GM21360 (cell line): Measurements from ENCODE around the gene PARP6.

Source experiments
- ATAC-seq: cut with Tn5 transposase; IDR thresholded peaks from one replicate; pipeline ENCODE4 v1.9.1; 2021; ENCODE audit warnings: mild to moderate bottlenecking, moderate library complexity; ENCODE audit not compliant: unreplicated experiment

Gene PARP6, protein sequence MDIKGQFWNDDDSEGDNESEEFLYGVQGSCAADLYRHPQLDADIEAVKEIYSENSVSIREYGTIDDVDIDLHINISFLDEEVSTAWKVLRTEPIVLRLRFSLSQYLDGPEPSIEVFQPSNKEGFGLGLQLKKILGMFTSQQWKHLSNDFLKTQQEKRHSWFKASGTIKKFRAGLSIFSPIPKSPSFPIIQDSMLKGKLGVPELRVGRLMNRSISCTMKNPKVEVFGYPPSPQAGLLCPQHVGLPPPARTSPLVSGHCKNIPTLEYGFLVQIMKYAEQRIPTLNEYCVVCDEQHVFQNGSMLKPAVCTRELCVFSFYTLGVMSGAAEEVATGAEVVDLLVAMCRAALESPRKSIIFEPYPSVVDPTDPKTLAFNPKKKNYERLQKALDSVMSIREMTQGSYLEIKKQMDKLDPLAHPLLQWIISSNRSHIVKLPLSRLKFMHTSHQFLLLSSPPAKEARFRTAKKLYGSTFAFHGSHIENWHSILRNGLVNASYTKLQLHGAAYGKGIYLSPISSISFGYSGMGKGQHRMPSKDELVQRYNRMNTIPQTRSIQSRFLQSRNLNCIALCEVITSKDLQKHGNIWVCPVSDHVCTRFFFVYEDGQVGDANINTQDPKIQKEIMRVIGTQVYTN

GRCh38 chr15:72272213-72272996, at the start of gene PARP6:
PARP6 (minus strand) TSS chr15:72272554; CDS start chr15:72267477, 5,077 bp downstream.
- peak; percentile 96 for ATAC-seq

DNA sequence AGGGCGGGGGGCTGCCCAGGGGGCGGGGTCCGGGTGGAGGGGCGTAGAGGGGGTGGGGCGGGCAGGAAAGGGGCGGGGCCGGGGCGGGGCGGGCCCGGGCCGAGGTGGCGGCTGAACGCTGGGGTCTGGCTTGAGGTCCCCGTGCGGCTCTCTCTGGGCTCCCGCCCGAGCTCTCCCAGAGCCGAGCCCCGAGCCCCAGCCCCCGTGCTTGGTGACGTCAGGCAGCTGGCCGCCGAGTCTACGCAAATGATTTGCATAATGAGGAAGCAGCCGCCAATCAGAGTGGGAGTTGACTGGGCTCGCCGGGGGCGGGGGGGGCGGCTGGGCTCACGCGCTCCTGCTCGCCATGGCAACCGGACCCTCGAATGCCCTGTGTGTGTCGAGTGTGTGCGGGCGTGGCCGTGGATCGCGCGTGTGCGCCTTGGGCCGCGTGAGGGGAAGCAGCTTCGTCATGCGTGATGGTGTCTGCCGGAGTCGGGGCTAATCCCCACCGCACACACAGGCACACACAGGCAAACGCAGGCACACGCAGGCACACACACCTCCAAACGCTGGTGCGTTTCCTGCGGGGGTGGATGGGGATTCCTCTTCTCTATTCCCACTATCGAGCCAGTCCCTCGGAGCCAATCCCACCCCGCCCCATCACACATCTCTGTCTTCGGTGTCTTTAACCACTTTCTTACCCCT, 47.8 kb upstream of the PARP6 start, which contains the start of gene CELF6:
CELF6 (minus strand) TSS at position 173 of the 687 bp plus-strand sequence. CDS start 283 bp downstream, outside the sequence.
- ATAC-seq, result peak; percentile 55

DNA sequence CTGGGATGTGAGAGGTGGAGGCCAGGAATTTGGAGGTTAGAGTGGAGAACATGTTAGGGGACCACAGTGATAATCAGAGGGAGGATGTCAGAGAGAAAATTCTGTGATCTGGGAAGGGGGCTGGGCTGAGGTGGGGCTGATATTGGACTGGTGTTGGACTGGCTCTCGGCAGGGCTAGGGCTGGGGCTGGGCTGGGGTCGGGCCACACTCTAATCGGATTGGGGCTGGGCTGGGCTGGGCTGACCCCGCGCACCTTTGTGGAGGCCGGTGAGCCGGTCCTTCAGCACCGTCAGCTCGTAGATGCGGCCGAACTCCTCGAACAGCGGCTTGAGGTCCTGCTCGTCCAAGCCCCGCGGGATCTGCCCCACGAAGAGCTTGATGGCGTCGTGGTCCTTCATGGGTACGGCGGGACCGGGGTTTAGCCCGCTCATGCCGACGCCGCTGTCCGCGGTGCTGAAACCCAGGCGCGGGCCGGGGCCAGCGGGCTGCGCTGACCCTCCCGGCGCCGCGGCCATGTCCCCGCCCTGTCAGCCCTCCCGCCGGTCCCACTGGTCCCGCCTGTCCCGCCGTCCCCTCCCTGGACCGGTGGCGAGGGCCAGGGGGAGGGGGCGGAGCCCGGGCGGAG, 47.1 kb upstream of the PARP6 start:
- ATAC-seq, result peak; percentile 19

DNA sequence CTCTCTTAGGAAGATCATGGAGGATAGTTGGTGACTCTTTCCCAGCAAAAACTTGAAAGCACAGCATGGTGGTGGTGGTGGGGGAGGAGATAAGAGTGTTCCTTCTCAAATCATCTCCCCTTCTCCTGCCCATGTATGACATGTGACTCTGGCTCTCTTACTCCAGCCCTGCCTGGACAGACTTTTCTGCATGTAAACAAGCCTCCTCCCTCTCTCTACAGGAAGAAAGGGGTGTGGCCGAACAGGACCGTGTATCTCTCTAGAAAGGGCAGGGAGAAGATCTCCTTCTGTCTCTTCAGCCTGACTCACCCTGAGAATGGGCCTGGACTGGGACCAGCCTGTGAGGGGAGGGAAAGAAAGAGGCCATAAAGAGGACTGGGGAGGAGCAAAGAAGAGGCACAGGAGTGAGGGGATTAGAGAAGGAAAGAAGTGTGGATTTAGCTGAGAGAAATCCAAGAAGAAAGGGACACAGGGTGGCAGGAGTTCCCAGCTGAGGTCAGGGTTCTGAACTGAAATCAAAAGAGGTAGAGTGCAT, 46.1 kb upstream of the PARP6 start:
- ATAC-seq, result no peak

DNA sequence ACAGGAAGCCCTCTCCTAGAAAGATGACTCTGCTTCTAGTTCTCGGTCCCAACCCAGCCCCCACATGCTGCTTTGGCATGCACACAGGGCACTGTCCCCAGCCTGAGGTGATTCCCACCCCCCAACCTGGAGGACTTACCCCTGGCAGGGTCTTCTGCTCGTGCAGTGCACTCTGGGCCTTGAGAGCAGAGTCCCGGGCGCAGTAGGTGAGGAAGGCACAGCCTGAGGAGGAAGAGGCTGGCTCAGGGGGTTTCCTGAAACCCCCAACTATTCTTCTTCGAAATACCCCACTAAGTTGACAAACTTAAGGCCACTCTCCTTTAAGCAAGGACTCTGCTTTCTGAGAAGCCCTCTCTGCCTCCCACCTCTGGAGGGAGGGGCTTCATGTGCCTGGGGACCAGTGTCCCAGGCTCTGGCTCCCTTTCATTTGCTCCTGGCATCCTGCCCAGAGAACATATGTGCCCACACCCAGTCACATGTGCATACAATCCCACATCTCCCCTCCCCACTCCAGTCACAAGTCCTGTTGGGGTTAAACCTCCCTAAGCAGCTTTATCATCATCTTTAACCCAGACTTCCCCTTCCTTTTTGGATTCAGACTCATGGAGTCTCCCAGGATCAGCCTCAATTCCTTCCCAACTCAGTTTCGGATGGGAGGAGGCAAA, 43.5 kb upstream of the PARP6 start:
- ATAC-seq, result no peak

GRCh38 chr15:72313881-72314280, 41.5 kb upstream of the PARP6 start:
- ATAC-seq, result no peak

GRCh38 chr15:72313448-72313840, 41.1 kb upstream of the PARP6 start:
- ATAC-seq, result no peak

- no peak for ATAC-seq
These were observed 40.5 kb upstream of the PARP6 start for GRCh38 chr15:72312605-72313447.

GRCh38 chr15:72307026-72307425, 34.7 kb upstream of the PARP6 start:
- ATAC-seq, result no peak

GRCh38 chr15:72306211-72306785, 33.9 kb upstream of the PARP6 start:
- no peak for ATAC-seq

- no peak for ATAC-seq
These were observed 32.2 kb upstream of the PARP6 start for GRCh38 chr15:72304596-72304995.

DNA sequence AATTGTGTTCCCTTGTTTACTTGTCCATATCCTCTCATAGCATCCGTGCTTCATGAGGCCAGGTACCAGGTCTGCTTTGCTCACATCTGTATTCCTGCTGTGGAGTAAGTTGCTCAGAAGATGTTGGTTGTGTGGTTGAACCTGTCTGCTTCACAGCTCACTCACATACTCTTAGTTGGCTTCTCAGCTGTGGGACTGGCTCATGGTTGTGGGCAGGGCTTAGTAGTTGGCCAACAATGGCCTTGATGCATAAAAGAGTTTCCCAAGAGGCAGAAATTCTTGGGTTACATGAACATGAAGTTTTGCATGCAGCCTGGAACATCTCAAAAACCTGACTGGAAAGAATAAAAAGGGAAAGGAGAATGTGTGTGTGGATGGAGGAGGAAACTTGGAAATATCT, 30.6 kb upstream of the PARP6 start:
- no peak for ATAC-seq

DNA sequence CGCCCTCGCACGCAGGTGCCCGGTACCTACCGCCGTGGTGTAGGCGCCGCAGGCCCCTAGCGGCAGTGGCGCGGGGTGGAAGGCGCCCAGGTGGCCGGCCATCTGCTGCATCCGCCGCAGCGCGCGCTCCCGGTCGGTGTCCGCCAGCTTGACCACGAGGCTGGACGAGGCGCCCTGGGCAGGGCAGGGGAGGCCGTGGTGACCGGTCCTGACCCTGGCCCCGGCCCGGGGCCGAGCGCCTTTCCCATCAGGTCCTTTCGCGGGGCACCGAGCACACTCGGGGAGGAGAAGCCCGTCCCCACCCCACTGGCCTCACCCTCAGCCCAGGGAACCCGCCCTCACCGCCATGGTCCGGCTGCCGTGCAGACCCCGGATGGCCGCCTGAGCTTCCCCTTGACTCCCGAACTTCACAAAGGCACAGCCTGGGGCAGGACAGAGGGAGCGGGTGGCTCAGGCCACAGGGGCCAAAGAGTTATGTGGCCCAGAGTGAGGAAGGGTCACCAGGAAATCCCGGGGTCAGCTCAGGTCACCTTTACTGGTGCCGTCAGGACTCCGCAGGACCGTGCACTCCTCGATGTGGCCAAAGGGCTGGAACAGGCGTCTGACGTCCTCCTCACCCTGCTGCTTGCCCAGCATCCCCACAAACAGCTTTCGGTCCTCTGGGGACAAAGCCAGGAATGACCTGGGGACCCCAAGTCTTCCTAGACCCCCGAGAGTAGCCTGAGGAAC, 17.4 kb upstream of the PARP6 start:
- no peak for ATAC-seq

GRCh38 chr15:72288796-72289596, 16.6 kb upstream of the PARP6 start:
- ATAC-seq, result no peak

GRCh38 chr15:72285927-72286516, 13.7 kb upstream of the PARP6 start:
- no peak for ATAC-seq

GRCh38 chr15:72285402-72285801, 13.0 kb upstream of the PARP6 start:
- ATAC-seq, result no peak

GRCh38 chr15:72284781-72285180, 12.4 kb upstream of the PARP6 start:
- ATAC-seq, result no peak
